ENCODE measurements around the gene ZSCAN2.

The ZSCAN2 gene

GRCh38 chr15:84658788-84659411 lies 58.1 kb downstream of the ZSCAN2 start:
- TF ChIP-seq CTCF (IDR thresholded peaks at IDR 0.05) = no peak
- peaks cover 23 to 27% of the 10 kb centered on the region in 2 experiments for H3K4me1 ChIP-seq (ENCODE audit: control insufficient read depth in 1 of 2, insufficient read depth in 1 of 2, low read depth in 1 of 2, low read length in 1 of 2)
- H3K9me3 ChIP-seq = no peaks in the 10 kb centered on the region
- peaks cover 14% of the 10 kb centered on the region for H3K27me3 ChIP-seq
- peak overlapping the region; percentile 46 to 73 for H3K4me3 ChIP-seq (ENCODE audit: low read depth in 1 of 2, low read length in 1 of 2)
- H3K27ac ChIP-seq = no peak overlapping the region
- H3K36me3 ChIP-seq = peaks cover 16% of the 10 kb centered on the region

- no peak for TF ChIP-seq CTCF (IDR thresholded peaks at IDR 0.05)
- Histone ChIP-seq H3K4me3 (ENCODE audit: low read depth in 1 of 2, low read length in 1 of 2) (no peak overlapping the region), H3K36me3 (peaks cover 25% of the 10 kb centered on the region), H3K9me3 (no peaks in the 10 kb centered on the region), H3K27ac (no peak overlapping the region), H3K4me1 (ENCODE audit: control insufficient read depth in 1 of 2, insufficient read depth in 1 of 2, low read depth in 1 of 2, low read length in 1 of 2) (peaks cover 14 to 15% of the 10 kb centered on the region in 2 experiments), H3K27me3 (peaks cover 14% of the 10 kb centered on the region)
Measured at GRCh38 chr15:84659904-84660781, 59.3 kb downstream of the ZSCAN2 start.

- peaks cover 14% of the 10 kb centered on the region for H3K27me3 ChIP-seq
- H3K27ac ChIP-seq = no peak overlapping the region
- no peaks in the 10 kb centered on the region for H3K9me3 ChIP-seq
- H3K36me3 ChIP-seq = peaks cover 34% of the 10 kb centered on the region
- TF ChIP-seq CTCF (IDR thresholded peaks at IDR 0.05) = no peak
- no peak overlapping the region for H3K4me3 ChIP-seq (ENCODE audit: low read depth in 1 of 2, low read length in 1 of 2)
- H3K4me1 ChIP-seq (ENCODE audit: control insufficient read depth in 1 of 2, insufficient read depth in 1 of 2, low read depth in 1 of 2, low read length in 1 of 2) = peaks cover 13% of the 10 kb centered on the region in 2 experiments
Measured at GRCh38 chr15:84661001-84661400, 60.2 kb downstream of the ZSCAN2 start.

GRCh38 chr15:84666373-84666772 lies 65.6 kb downstream of the ZSCAN2 start:
- Histone ChIP-seq H3K4me3 (ENCODE audit: low read depth in 1 of 2, low read length in 1 of 2) (no peak overlapping the region), H3K27me3 (no peaks in the 10 kb centered on the region), H3K4me1 (ENCODE audit: control insufficient read depth in 1 of 2, insufficient read depth in 1 of 2, low read depth in 1 of 2, low read length in 1 of 2) (no peaks in the 10 kb centered on the region), H3K27ac (no peak overlapping the region), H3K9me3 (no peaks in the 10 kb centered on the region), H3K36me3 (peaks cover 70% of the 10 kb centered on the region)
- no peak for TF ChIP-seq CTCF (IDR thresholded peaks at IDR 0.05)

DNA sequence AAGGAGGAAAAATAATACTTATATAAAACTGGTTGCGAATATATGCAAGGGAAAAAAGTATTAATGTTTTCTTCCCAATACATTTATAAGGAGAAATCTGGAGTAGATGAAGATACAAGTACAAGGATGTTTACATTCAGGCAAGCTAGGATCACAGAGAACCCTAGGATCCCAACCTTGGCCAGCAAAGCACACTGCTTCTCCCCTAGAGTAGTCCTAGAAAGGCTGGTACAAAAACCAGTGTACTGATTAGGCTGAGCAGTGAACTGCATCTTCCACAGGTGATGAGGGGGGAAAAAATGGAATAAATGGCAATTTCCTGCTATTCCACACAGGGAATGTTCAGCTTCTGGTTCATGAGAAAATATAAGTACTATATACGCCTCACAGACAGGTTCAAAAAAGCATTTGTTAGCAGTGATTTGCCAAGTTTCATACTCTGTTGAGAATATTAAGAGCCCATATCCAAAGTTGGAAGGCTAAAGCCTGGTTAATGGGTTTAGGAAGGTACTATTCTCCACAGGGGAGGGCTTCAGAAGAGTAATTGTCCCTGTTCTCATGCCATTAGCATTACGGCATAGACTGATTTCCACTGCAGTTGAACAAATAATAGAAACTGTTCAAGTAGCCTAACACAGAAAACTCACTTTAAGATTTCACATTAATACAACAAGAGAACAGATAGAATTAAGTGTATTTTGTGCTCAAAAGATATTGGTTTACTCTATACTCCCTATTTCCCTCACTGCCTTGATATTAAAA lies 67.6 kb downstream of the ZSCAN2 start:
- TF ChIP-seq CTCF (IDR thresholded peaks at IDR 0.05) = no peak
- Histone ChIP-seq H3K4me1 (ENCODE audit: control insufficient read depth in 1 of 2, insufficient read depth in 1 of 2, low read depth in 1 of 2, low read length in 1 of 2) (no peaks in the 10 kb centered on the region), H3K4me3 (ENCODE audit: low read depth in 1 of 2, low read length in 1 of 2) (no peak overlapping the region), H3K27ac (no peak overlapping the region), H3K9me3 (no peaks in the 10 kb centered on the region), H3K27me3 (no peaks in the 10 kb centered on the region), H3K36me3 (peaks cover 81% of the 10 kb centered on the region)

Data from neutrophil (primary cell).